Measurements from ENCODE around the gene MED29. TPM values are rescaled to one million over a fixed set of nuclear protein-coding genes. Genes with fewer than 3 reads are reported as not detected.

The MED29 gene
- total RNA-seq, 1 experiment from 2014 or later: 42.9 TPM

DNA sequence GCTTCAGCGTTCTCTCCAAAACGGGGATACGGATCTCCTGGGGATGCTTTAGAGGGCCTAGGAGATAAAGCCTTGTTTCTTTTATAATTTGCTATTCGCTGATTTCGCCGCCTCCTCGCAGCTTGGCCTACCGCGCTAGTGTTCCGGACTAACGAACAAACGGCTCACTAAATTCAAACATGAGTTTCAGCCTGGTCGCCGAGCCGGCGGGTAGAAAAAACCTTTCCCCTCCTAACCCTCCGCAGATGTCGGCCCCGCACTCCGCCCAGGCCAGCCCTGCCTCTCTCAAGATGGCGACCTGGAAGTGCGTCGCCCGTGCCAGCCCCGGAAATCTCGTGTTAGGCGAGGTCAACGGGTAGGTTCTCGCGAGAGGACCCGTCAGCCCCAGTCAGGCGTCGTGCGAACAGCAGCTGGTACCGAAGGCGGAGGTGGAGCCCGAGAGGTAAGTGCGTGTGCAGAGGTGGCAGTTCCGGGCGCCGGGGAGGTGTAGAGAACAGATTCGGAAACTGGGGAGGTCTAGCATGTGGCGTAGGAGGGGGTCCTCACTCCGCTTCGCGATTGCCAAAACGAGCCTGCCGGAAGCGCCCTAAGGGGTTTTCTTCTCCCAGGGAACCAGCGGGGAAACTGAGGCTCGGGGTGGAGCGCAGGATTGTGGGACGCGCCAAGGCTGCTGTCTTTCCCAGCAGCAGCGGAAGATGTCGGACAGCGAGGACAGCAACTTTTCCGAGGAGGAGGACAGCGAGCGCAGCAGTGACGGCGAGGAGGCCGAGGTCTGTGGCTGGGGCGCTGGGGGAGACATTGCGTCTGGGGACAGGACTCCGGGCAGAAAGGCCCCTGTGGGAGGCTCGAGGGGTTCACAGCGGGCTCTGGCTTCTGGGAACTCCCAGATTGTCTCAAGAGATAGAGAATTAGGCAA, 54.3 kb downstream of the MED29 start, which contains the start of gene SUPT5H (continued):
- TF ChIP-seq GRHL2 (CRISPR knock-in tag; IDR thresholded peaks at IDR 0.05; ENCODE audit: insufficient replicate concordance, severe bottlenecking): no peak
- TF ChIP-seq ESRRA (CRISPR knock-in tag; IDR thresholded peaks at IDR 0.05; ENCODE audit: borderline replicate concordance): no peak
- TF ChIP-seq CBFB (CRISPR knock-in tag; IDR thresholded peaks at IDR 0.05; ENCODE audit: low read depth): no peak
- peak; percentile 96 for TF ChIP-seq ETV6 (CRISPR knock-in tag; IDR thresholded peaks at IDR 0.05)
- peak; percentile 39; the same call in 1 of the 2 replicates for TF ChIP-seq ZNF317 (CRISPR knock-in tag; IDR thresholded peaks at IDR 0.05; ENCODE audit: borderline replicate concordance, low read depth)
- TF ChIP-seq ZNF121 (CRISPR knock-in tag; IDR thresholded peaks at IDR 0.05): no peak
- TF ChIP-seq JUN (CRISPR knock-in tag; IDR thresholded peaks at IDR 0.05): no peak
- TF ChIP-seq ZNF232 (CRISPR knock-in tag; IDR thresholded peaks at IDR 0.05): no peak; the same call in 1 of the 2 replicates
- TF ChIP-seq, protein P1, sequence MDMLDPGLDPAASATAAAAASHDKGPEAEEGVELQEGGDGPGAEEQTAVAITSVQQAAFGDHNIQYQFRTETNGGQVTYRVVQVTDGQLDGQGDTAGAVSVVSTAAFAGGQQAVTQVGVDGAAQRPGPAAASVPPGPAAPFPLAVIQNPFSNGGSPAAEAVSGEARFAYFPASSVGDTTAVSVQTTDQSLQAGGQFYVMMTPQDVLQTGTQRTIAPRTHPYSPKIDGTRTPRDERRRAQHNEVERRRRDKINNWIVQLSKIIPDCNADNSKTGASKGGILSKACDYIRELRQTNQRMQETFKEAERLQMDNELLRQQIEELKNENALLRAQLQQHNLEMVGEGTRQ (CRISPR knock-in tag; IDR thresholded peaks at IDR 0.05): peak; percentile 67
- 0 out of 2 replicates have a peak, but pooled peaks have one; percentile 52 for TF ChIP-seq CREB1 (CRISPR knock-in tag; IDR thresholded peaks at IDR 0.05)
- TF ChIP-seq, protein P2, sequence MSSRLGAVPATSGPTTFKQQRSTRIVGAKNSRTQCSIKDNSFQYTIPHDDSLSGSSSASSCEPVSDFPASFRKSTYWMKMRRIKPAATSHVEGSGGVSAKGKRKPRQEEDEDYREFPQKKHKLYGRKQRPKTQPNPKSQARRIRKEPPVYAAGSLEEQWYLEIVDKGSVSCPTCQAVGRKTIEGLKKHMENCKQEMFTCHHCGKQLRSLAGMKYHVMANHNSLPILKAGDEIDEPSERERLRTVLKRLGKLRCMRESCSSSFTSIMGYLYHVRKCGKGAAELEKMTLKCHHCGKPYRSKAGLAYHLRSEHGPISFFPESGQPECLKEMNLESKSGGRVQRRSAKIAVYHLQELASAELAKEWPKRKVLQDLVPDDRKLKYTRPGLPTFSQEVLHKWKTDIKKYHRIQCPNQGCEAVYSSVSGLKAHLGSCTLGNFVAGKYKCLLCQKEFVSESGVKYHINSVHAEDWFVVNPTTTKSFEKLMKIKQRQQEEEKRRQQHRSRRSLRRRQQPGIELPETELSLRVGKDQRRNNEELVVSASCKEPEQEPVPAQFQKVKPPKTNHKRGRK (CRISPR knock-in tag; IDR thresholded peaks at IDR 0.05; ENCODE audit: borderline replicate concordance): no peak
- no peak for TF ChIP-seq NR3C1 (CRISPR knock-in tag; conservative IDR thresholded peaks at IDR 0.05; ENCODE audit: low read depth)
- no peak for TF ChIP-seq ZNF263 (CRISPR knock-in tag; IDR thresholded peaks at IDR 0.05; ENCODE audit: low read depth)
- TF ChIP-seq, protein P3, sequence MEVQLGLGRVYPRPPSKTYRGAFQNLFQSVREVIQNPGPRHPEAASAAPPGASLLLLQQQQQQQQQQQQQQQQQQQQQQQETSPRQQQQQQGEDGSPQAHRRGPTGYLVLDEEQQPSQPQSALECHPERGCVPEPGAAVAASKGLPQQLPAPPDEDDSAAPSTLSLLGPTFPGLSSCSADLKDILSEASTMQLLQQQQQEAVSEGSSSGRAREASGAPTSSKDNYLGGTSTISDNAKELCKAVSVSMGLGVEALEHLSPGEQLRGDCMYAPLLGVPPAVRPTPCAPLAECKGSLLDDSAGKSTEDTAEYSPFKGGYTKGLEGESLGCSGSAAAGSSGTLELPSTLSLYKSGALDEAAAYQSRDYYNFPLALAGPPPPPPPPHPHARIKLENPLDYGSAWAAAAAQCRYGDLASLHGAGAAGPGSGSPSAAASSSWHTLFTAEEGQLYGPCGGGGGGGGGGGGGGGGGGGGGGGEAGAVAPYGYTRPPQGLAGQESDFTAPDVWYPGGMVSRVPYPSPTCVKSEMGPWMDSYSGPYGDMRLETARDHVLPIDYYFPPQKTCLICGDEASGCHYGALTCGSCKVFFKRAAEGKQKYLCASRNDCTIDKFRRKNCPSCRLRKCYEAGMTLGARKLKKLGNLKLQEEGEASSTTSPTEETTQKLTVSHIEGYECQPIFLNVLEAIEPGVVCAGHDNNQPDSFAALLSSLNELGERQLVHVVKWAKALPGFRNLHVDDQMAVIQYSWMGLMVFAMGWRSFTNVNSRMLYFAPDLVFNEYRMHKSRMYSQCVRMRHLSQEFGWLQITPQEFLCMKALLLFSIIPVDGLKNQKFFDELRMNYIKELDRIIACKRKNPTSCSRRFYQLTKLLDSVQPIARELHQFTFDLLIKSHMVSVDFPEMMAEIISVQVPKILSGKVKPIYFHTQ (CRISPR knock-in tag; IDR thresholded peaks at IDR 0.05): no peak
- no peak for TF ChIP-seq ZNF671 (CRISPR knock-in tag; IDR thresholded peaks at IDR 0.05)
- TF ChIP-seq, protein P4, sequence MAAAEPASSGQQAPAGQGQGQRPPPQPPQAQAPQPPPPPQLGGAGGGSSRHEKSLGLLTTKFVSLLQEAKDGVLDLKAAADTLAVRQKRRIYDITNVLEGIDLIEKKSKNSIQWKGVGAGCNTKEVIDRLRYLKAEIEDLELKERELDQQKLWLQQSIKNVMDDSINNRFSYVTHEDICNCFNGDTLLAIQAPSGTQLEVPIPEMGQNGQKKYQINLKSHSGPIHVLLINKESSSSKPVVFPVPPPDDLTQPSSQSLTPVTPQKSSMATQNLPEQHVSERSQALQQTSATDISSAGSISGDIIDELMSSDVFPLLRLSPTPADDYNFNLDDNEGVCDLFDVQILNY (CRISPR knock-in tag; IDR thresholded peaks at IDR 0.05): 0 out of 2 replicates have a peak, but pooled peaks have one; percentile 45
- no peak for TF ChIP-seq ZBTB21 (CRISPR knock-in tag; IDR thresholded peaks at IDR 0.05; ENCODE audit: borderline replicate concordance)
- TF ChIP-seq, protein P5, sequence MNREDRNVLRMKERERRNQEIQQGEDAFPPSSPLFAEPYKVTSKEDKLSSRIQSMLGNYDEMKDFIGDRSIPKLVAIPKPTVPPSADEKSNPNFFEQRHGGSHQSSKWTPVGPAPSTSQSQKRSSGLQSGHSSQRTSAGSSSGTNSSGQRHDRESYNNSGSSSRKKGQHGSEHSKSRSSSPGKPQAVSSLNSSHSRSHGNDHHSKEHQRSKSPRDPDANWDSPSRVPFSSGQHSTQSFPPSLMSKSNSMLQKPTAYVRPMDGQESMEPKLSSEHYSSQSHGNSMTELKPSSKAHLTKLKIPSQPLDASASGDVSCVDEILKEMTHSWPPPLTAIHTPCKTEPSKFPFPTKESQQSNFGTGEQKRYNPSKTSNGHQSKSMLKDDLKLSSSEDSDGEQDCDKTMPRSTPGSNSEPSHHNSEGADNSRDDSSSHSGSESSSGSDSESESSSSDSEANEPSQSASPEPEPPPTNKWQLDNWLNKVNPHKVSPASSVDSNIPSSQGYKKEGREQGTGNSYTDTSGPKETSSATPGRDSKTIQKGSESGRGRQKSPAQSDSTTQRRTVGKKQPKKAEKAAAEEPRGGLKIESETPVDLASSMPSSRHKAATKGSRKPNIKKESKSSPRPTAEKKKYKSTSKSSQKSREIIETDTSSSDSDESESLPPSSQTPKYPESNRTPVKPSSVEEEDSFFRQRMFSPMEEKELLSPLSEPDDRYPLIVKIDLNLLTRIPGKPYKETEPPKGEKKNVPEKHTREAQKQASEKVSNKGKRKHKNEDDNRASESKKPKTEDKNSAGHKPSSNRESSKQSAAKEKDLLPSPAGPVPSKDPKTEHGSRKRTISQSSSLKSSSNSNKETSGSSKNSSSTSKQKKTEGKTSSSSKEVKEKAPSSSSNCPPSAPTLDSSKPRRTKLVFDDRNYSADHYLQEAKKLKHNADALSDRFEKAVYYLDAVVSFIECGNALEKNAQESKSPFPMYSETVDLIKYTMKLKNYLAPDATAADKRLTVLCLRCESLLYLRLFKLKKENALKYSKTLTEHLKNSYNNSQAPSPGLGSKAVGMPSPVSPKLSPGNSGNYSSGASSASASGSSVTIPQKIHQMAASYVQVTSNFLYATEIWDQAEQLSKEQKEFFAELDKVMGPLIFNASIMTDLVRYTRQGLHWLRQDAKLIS (CRISPR knock-in tag; IDR thresholded peaks at IDR 0.05; ENCODE audit: borderline replicate concordance): 0 out of 2 replicates have a peak, but pooled peaks have one; percentile 75
- no peak for TF ChIP-seq MXD4 (CRISPR knock-in tag; IDR thresholded peaks at IDR 0.05; ENCODE audit: borderline replicate concordance)
- no peak for TF ChIP-seq IRF2 (CRISPR knock-in tag; IDR thresholded peaks at IDR 0.05; ENCODE audit: borderline replicate concordance, low read depth)
- peak; percentile 91 for TF ChIP-seq FOXK1 (CRISPR knock-in tag; IDR thresholded peaks at IDR 0.05)
- TF ChIP-seq HMGA2 (CRISPR knock-in tag; IDR thresholded peaks at IDR 0.05): no peak
- no peak for TF ChIP-seq NR1H2 (CRISPR knock-in tag; IDR thresholded peaks at IDR 0.05)
- TF ChIP-seq GABPB1 (CRISPR knock-in tag; IDR thresholded peaks at IDR 0.05): peak; percentile 71
- no peak for TF ChIP-seq ATF1 (CRISPR knock-in tag; IDR thresholded peaks at IDR 0.05)
- TF ChIP-seq, protein P6, sequence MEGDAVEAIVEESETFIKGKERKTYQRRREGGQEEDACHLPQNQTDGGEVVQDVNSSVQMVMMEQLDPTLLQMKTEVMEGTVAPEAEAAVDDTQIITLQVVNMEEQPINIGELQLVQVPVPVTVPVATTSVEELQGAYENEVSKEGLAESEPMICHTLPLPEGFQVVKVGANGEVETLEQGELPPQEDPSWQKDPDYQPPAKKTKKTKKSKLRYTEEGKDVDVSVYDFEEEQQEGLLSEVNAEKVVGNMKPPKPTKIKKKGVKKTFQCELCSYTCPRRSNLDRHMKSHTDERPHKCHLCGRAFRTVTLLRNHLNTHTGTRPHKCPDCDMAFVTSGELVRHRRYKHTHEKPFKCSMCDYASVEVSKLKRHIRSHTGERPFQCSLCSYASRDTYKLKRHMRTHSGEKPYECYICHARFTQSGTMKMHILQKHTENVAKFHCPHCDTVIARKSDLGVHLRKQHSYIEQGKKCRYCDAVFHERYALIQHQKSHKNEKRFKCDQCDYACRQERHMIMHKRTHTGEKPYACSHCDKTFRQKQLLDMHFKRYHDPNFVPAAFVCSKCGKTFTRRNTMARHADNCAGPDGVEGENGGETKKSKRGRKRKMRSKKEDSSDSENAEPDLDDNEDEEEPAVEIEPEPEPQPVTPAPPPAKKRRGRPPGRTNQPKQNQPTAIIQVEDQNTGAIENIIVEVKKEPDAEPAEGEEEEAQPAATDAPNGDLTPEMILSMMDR (IDR thresholded peaks at IDR 0.05): no peak

Measured in WTC11 (cell line).